ENCODE data around the gene LRRC32.

- TF ChIP-seq CTCF (IDR thresholded peaks at IDR 0.05) (no peak), POLR2A (IDR thresholded peaks at IDR 0.05) (no peak)
Measured at GRCh38 chr11:76624500-76625379, 45.8 kb downstream of the LRRC32 start.

Measured in adrenal gland (tissue), 5 donors.